IMR-90 (cell line): ENCODE results near the gene DGKZ. TPM values are rescaled to one million over a fixed set of nuclear protein-coding genes. Genes with fewer than 3 reads are reported as not detected.

Experiments
- ATAC-seq: fragments of 200-7000 bp; cut with Tn5 transposase; 2 replicates; pipeline ENCODE4 v1.9.1; 2020; ENCODE audit warnings: low read depth, mild to moderate bottlenecking, moderate library complexity
- BruUV-seq: library from RNA; stranded (reverse); fragments of 400-500 nt; replicated peaks from 2 replicates; lab custom pipeline; 2021; lab: Mats Ljungman, UMichigan
- CTCF ChIA-PET: fragments of 300-600 bp; formaldehyde crosslinking; extraction: SDS; loops from one replicate; lab custom pipeline; 2021; ENCODE audit warnings: antibody characterized with exemption; lab: Yijun Ruan, JAX
- POLR2A ChIA-PET: fragments of 300-600 bp; sonication (Branson Sonifier 250); formaldehyde crosslinking; loops from one replicate; lab custom pipeline; 2022; ENCODE audit warnings: antibody characterized with exemption; ENCODE audit not compliant: unreplicated experiment; lab: Charles Lee
- DNase-seq: peaks from one replicate; pipeline ENCODE4 v3.0.0; 2013
- H2AFZ ChIP-seq: replicated peaks from 2 replicates; pipeline ENCODE3; 2013; ENCODE audit warnings: low read length, mild to moderate bottlenecking; ENCODE audit not compliant: poor library complexity
- H2AK5ac ChIP-seq: 2 replicates; pipeline ENCODE4 v1.6.1; 2013; ENCODE audit warnings: low read depth, low read length, inconsistent platforms
- H2AK9ac ChIP-seq: replicated peaks from 2 replicates; pipeline ENCODE3; 2013; ENCODE audit warnings: mild to moderate bottlenecking, low read depth, low read length, moderate library complexity; ENCODE audit not compliant: poor library complexity
- H2BK120ac ChIP-seq: 2 replicates; pipeline ENCODE4 v1.6.1; 2013; ENCODE audit warnings: low read depth, low read length, inconsistent platforms
- H2BK15ac ChIP-seq: 3 replicates; pipeline ENCODE4 v1.6.1; 2013; ENCODE audit warnings: low read depth, low read length, inconsistent platforms
- H2BK20ac ChIP-seq: 2 replicates; pipeline ENCODE4 v1.6.1; 2013; ENCODE audit warnings: low read depth, mild to moderate bottlenecking, inconsistent platforms, low read length, moderate library complexity
- H2BK5ac ChIP-seq: 2 replicates; pipeline ENCODE4 v1.6.1; 2013; ENCODE audit warnings: mild to moderate bottlenecking, low read depth, low read length, inconsistent platforms; ENCODE audit not compliant: poor library complexity, severe bottlenecking
- H3K14ac ChIP-seq: replicated peaks from 2 replicates; pipeline ENCODE4 v1.6.1; 2013; ENCODE audit warnings: low read depth, low read length, inconsistent platforms
- H3K18ac ChIP-seq: 2 replicates; pipeline ENCODE4 v1.6.1; 2013; ENCODE audit warnings: low read depth, low read length, control low read depth
- H3K23ac ChIP-seq: 2 replicates; pipeline ENCODE4 v1.6.1; 2013; ENCODE audit warnings: low read depth, low read length, inconsistent platforms
- H3K27ac ChIP-seq: 2 replicates; pipeline ENCODE4 v1.5.1; 2013; ENCODE audit warnings: mild to moderate bottlenecking, control low read depth, low read length; ENCODE audit not compliant: insufficient read depth
- H3K27me3 ChIP-seq: 2 replicates; pipeline ENCODE4 v1.6.1; 2013; ENCODE audit warnings: low read length; ENCODE audit not compliant: control insufficient read depth, insufficient read depth
- H3K36me3 ChIP-seq: 2 replicates; pipeline ENCODE4 v1.6.1; 2013; ENCODE audit warnings: low read length, mixed read lengths; ENCODE audit not compliant: control insufficient read depth, insufficient read depth
- H3K4ac ChIP-seq: 2 replicates; pipeline ENCODE4 v1.6.1; 2013; ENCODE audit warnings: low read depth, low read length, inconsistent platforms
- H3K4me1 ChIP-seq: 2 replicates; pipeline ENCODE4 v1.6.1; 2013; ENCODE audit warnings: low read length, mixed read lengths; ENCODE audit not compliant: control insufficient read depth, insufficient read depth
- H3K4me2 ChIP-seq: 2 replicates; pipeline ENCODE4 v1.6.1; 2013; ENCODE audit warnings: low read depth, mild to moderate bottlenecking, control low read depth, low read length, moderate library complexity
- H3K4me3 ChIP-seq: 2 replicates; pipeline ENCODE4 v1.5.1; 2013; ENCODE audit warnings: low read depth, mild to moderate bottlenecking, control low read depth, low read length, moderate library complexity; ENCODE audit not compliant: insufficient read depth
- H3K56ac ChIP-seq: 2 replicates; pipeline ENCODE4 v1.6.1; 2013; ENCODE audit warnings: low read length, inconsistent platforms; ENCODE audit not compliant: insufficient read depth; ENCODE audit errors: extremely low read depth
- H3K79me1 ChIP-seq, 2 experiments: 2 replicates each; pipeline ENCODE4 v1.6.1; 2013; ENCODE audit warnings: low read length in 2 of 2, inconsistent platforms in 1 of 2, low read depth in 1 of 2
- H3K9ac ChIP-seq: 2 replicates; pipeline ENCODE4 v1.6.1; 2013; ENCODE audit warnings: low read depth, low read length, control low read depth
- H3K9me1 ChIP-seq: 2 replicates; pipeline ENCODE4 v1.6.1; 2013; ENCODE audit warnings: low read length, inconsistent platforms; ENCODE audit not compliant: insufficient read depth
- H3K9me3 ChIP-seq: 2 replicates; pipeline ENCODE4 v1.6.1; 2013; ENCODE audit warnings: low read length; ENCODE audit not compliant: control insufficient read depth, insufficient read depth
- H4K20me1 ChIP-seq: 2 replicates; pipeline ENCODE4 v1.6.1; 2013; ENCODE audit warnings: low read length, inconsistent platforms; ENCODE audit not compliant: insufficient read depth
- H4K5ac ChIP-seq: 2 replicates; pipeline ENCODE4 v1.6.1; 2013; ENCODE audit warnings: mild to moderate bottlenecking, low read depth, low read length, control low read depth
- H4K8ac ChIP-seq, 2 experiments: 2 replicates each; pipeline ENCODE4 v1.6.1; 2013; ENCODE audit warnings: low read depth in 2 of 2, low read length in 2 of 2, control low read depth in 1 of 2, inconsistent platforms in 1 of 2
- H4K91ac ChIP-seq: 2 replicates; pipeline ENCODE4 v1.6.1; 2013; ENCODE audit warnings: low read depth, low read length, inconsistent platforms; ENCODE audit not compliant: insufficient read depth
- CEBPB ChIP-seq: IDR thresholded peaks from 2 replicates; pipeline ENCODE4 v1.6.1; 2012; ENCODE audit warnings: low read depth, low read length, improper control_type of control experiment
- POLR2A ChIP-seq: IDR thresholded peaks from 2 replicates; pipeline ENCODE4 v1.6.1; 2012; ENCODE audit warnings: mild to moderate bottlenecking, low read depth, low read length
- RCOR1 ChIP-seq: IDR thresholded peaks from 2 replicates; pipeline ENCODE4 v1.6.1; 2012; ENCODE audit warnings: mild to moderate bottlenecking, low read length, improper control_type of control experiment; ENCODE audit not compliant: insufficient replicate concordance
- WGBS, 2 experiments: methylation state at CpG; one replicate each; pipeline versions ENCODE4 v1.1.5 to v1.1.7; 2013; ENCODE audit warnings: missing lambda C conversion rate in 2 of 2; ENCODE audit not compliant: insufficient read length in 1 of 2; ENCODE audit errors: extremely low coverage in 2 of 2; 5-methylcytosine and 5-hydroxymethylcytosine counted together
- dilution Hi-C: fragments of 300-500 bp; cut with HindIII; formaldehyde crosslinking; loops from one replicate; pipeline ENCODE4 v1.14.3; 2018; ENCODE audit warnings: low sequenced_read_pairs; ENCODE audit not compliant: unreplicated experiment
- in situ Hi-C: fragments of 300-500 bp; cut with MboI; formaldehyde crosslinking; loops from 3 replicates; pipeline ENCODE4 v1.14.3; 2019; ENCODE audit warnings: low sequenced_read_pairs, inconsistent platforms, mixed read lengths
- intact Hi-C: fragments of 100-400 bp; cut with micrococcal nuclease; formaldehyde crosslinking; loops from 2 replicates; pipeline ENCODE4 v1.10.0; 2022
- polyA plus RNA-seq, 3 experiments: library from polyadenylated mRNA; depleted of rRNA; stranded (reverse); fragments of >200 nt; gene quantifications; 2 replicates each; pipeline ENCODE4 v1.2.3, GENCODE V29; 2012; ENCODE audit warnings: low replicate concordance in 1 of 3
- total RNA-seq: library from RNA; depleted of rRNA; stranded (reverse); fragments of >200 nt; gene quantifications from 2 replicates; pipeline ENCODE4 v1.2.3, GENCODE V29; 2012

DGKZ gene
- total and polyA plus RNA-seq, 2 of the 4 experiments (the other 2 are of a cell fraction) = 46.8 to 62.0 TPM

- H2BK20ac ChIP-seq = no peak overlapping the region
- WGBS, 2 experiments = no CpG with 5 or more reads among the region's 2 CpGs
- in situ Hi-C loops (no loop called here), dilution Hi-C loops (no loop called here), intact Hi-C loops (no loop called here)
- H2AK9ac ChIP-seq = no peak overlapping the region
- peaks cover 3% of the 10 kb centered on the region for H3K9me1 ChIP-seq
- no peak overlapping the region for H3K4me3 ChIP-seq
- ChIA-PET POLR2A (no interaction called here), CTCF (no interaction called here)
- no peak overlapping the region for H3K9ac ChIP-seq
- H3K18ac ChIP-seq = no peak overlapping the region
- no peak for TF ChIP-seq POLR2A
- no peak for TF ChIP-seq RCOR1
- TF ChIP-seq CEBPB = 0 out of 2 replicates have a peak, but pooled peaks have one; percentile 12
- DNase-seq (no peak), ATAC-seq (peak; percentile 44; the same call in 1 of the 2 replicates)
- H4K91ac ChIP-seq = no peak overlapping the region
- BruUV-seq = no TSS peak
- no peak overlapping the region for H3K4ac ChIP-seq
- H4K20me1 ChIP-seq = no peaks in the 10 kb centered on the region
- no peaks in the 10 kb centered on the region for H3K79me1 ChIP-seq
- no peak overlapping the region for H4K5ac ChIP-seq
- H3K27ac ChIP-seq = no peak overlapping the region
- H3K9me3 ChIP-seq = no peaks in the 10 kb centered on the region
- H3K4me1 ChIP-seq = peaks cover 8% of the 10 kb centered on the region
- no peak overlapping the region for H3K4me2 ChIP-seq
- H3K14ac ChIP-seq = no peak overlapping the region
- peak overlapping the region; percentile 32 for H2AFZ ChIP-seq
- no peak overlapping the region for H3K56ac ChIP-seq
- no peak overlapping the region for H2BK120ac ChIP-seq
- no peak overlapping the region for H2BK15ac ChIP-seq
- H2AK5ac ChIP-seq = no peak overlapping the region
- no peak overlapping the region for H4K8ac ChIP-seq
- H3K27me3 ChIP-seq = peaks cover 13% of the 10 kb centered on the region; the same call in 1 of the 2 replicates
- H3K36me3 ChIP-seq = no peaks in the 10 kb centered on the region
- H3K23ac ChIP-seq = no peak overlapping the region
- no peak overlapping the region for H2BK5ac ChIP-seq
Observed at GRCh38 chr11:46339816-46340215, 7.4 kb upstream of the DGKZ start.
